Nephron (organoid): ENCODE results near the gene KDM4E.

Experiments
- H3K27ac Mint-ChIP-seq, 3 experiments: 2 replicates each; pipeline ENCODE4 v1.8.0; 2020; ENCODE audit warnings: mixed read lengths in 3 of 3, mild to moderate bottlenecking in 2 of 3, moderate library complexity in 1 of 3
- H3K27me3 Mint-ChIP-seq: 2 replicates; pipeline ENCODE4 v1.8.0; 2021; ENCODE audit warnings: low read depth, mild to moderate bottlenecking, moderate library complexity, mixed read lengths
- H3K36me3 Mint-ChIP-seq: 2 replicates; pipeline ENCODE4 v1.8.0; 2020; ENCODE audit warnings: low read depth, mixed read lengths
- H3K4me1 Mint-ChIP-seq: 2 replicates; pipeline ENCODE4 v1.8.0; 2020; ENCODE audit warnings: mixed read lengths
- H3K4me3 Mint-ChIP-seq, 3 experiments: 2 replicates each; pipeline ENCODE4 v1.8.0; 2020; ENCODE audit warnings: mild to moderate bottlenecking in 3 of 3, mixed read lengths in 3 of 3, moderate library complexity in 2 of 3
- H3K9me3 Mint-ChIP-seq: 2 replicates; pipeline ENCODE4 v1.8.0; 2020; ENCODE audit warnings: mixed read lengths
- TF ChIP-seq, protein P1 (sequence below), 3 experiments: fragments of 200-600 bp; sonication (generic); IDR thresholded peaks; one replicate each; pipeline ENCODE4 v1.5.0; 2021; ENCODE audit warnings: antibody characterized with exemption in 3 of 3; ENCODE audit not compliant: unreplicated experiment in 3 of 3

Gene KDM4E

DNA sequence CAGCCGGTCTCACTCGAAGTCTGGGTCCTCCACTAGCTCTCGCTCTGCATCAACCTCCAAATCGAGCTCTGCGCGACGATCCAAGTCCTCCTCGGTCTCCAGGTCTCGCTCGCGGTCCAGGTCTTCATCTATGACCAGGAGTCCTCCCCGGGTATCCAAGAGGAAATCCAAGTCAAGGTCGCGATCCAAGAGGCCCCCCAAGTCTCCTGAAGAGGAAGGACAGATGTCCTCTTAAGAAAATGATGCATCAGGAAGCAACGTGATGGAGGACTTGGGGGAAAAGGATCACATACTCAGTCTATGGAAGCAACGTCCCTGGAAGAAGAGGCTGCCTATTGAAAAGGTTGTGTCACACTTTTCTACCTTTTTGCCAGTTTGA, 42.8 kb downstream of the KDM4E start:
- H3K4me3 Mint-ChIP-seq: peak overlapping the region; percentile 95 to 99 (median 99)
- H3K4me1 Mint-ChIP-seq: peaks cover 27% of the 10 kb centered on the region
- peak overlapping the region; percentile 99 to 100 (median 100) for H3K27ac Mint-ChIP-seq
- peaks cover 11% of the 10 kb centered on the region for H3K36me3 Mint-ChIP-seq
- H3K9me3 Mint-ChIP-seq: no peaks in the 10 kb centered on the region
- no peaks in the 10 kb centered on the region for H3K27me3 Mint-ChIP-seq
- TF ChIP-seq, protein P1, sequence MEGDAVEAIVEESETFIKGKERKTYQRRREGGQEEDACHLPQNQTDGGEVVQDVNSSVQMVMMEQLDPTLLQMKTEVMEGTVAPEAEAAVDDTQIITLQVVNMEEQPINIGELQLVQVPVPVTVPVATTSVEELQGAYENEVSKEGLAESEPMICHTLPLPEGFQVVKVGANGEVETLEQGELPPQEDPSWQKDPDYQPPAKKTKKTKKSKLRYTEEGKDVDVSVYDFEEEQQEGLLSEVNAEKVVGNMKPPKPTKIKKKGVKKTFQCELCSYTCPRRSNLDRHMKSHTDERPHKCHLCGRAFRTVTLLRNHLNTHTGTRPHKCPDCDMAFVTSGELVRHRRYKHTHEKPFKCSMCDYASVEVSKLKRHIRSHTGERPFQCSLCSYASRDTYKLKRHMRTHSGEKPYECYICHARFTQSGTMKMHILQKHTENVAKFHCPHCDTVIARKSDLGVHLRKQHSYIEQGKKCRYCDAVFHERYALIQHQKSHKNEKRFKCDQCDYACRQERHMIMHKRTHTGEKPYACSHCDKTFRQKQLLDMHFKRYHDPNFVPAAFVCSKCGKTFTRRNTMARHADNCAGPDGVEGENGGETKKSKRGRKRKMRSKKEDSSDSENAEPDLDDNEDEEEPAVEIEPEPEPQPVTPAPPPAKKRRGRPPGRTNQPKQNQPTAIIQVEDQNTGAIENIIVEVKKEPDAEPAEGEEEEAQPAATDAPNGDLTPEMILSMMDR (IDR thresholded peaks at IDR 0.05; ENCODE audit: unreplicated experiment in 3 of 3): no peak

DNA sequence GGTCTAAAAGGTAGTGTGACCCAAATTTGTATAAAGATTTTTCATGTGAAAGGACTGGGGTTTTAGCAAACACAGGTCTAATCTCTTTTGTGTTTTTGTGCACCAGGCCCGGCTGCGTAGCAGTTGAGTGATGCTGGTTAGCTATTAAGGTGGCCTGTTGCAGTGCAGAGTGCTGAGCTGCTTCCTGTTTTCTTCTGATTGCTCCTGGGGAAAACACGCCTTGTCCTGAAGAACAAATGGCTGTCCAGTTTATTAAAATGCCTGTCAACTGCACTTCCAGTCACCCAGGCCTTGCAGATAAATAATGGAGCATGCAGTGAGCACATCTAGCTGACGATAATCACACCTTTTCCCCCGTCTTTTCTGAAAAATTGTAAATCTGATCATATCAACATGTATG, 43.5 kb downstream of the KDM4E start:
- no peaks in the 10 kb centered on the region for H3K9me3 Mint-ChIP-seq
- peaks cover 11% of the 10 kb centered on the region for H3K36me3 Mint-ChIP-seq
- peaks cover 27% of the 10 kb centered on the region for H3K4me1 Mint-ChIP-seq
- H3K4me3 Mint-ChIP-seq: peak overlapping the region; percentile 95 to 99 (median 99)
- TF ChIP-seq, protein P1 (IDR thresholded peaks at IDR 0.05; ENCODE audit: unreplicated experiment in 3 of 3): no peak
- peak overlapping the region; percentile 99 to 100 (median 100) for H3K27ac Mint-ChIP-seq
- no peaks in the 10 kb centered on the region for H3K27me3 Mint-ChIP-seq

DNA sequence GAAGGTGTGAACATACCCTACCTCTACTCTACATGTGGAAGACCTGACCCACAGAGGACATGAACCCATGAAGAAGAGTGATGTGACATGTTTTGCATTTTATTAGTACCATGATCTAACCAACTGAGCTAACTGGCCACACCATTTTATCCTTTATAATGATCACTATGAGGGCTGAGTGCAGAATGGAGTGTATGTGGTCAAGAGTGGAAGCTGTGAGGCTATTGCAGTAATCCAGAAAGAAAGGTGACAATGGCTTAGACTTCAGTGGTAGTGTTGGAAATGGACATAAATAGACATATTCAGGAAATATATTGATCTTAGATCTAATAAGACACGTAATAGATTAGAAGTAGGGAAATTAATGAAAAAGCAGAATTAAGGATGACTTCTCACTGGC, 45.4 kb downstream of the KDM4E start:
- H3K27ac Mint-ChIP-seq: no peak overlapping the region
- H3K4me3 Mint-ChIP-seq: peak overlapping the region in 2 of 3 experiments; percentile 11 to 64
- peaks cover 46% of the 10 kb centered on the region for H3K4me1 Mint-ChIP-seq
- no peaks in the 10 kb centered on the region for H3K27me3 Mint-ChIP-seq
- H3K9me3 Mint-ChIP-seq: no peaks in the 10 kb centered on the region
- TF ChIP-seq, protein P1 (IDR thresholded peaks at IDR 0.05; ENCODE audit: unreplicated experiment in 3 of 3): no peak
- peaks cover 11% of the 10 kb centered on the region for H3K36me3 Mint-ChIP-seq

DNA sequence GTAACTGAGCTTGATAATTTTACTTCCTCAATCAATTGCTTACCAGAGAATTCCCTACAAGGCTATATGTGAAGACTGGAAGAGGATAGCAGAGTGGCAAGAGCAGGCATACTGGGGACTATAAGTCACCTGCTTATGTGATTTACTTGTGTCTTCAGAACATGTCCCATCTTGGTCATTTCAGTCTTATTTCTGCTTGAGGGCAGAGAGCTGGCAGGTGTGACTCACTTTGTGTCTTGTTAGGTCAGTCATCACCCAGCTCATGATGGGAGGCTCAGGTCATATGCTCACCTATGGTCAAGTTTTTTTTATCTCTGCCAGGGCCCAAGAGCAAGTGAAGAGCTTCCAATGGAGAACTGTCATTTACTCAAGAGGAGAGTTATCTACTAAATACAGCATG, 47.9 kb downstream of the KDM4E start:
- Mint-ChIP-seq H3K27me3 (peaks cover 1% of the 10 kb centered on the region), H3K4me3 (no peak overlapping the region), H3K9me3 (no peaks in the 10 kb centered on the region), H3K4me1 (peaks cover 57% of the 10 kb centered on the region), H3K36me3 (peaks cover 11% of the 10 kb centered on the region), H3K27ac (no peak overlapping the region)
- TF ChIP-seq, protein P1 (IDR thresholded peaks at IDR 0.05; ENCODE audit: unreplicated experiment in 3 of 3): no peak

DNA sequence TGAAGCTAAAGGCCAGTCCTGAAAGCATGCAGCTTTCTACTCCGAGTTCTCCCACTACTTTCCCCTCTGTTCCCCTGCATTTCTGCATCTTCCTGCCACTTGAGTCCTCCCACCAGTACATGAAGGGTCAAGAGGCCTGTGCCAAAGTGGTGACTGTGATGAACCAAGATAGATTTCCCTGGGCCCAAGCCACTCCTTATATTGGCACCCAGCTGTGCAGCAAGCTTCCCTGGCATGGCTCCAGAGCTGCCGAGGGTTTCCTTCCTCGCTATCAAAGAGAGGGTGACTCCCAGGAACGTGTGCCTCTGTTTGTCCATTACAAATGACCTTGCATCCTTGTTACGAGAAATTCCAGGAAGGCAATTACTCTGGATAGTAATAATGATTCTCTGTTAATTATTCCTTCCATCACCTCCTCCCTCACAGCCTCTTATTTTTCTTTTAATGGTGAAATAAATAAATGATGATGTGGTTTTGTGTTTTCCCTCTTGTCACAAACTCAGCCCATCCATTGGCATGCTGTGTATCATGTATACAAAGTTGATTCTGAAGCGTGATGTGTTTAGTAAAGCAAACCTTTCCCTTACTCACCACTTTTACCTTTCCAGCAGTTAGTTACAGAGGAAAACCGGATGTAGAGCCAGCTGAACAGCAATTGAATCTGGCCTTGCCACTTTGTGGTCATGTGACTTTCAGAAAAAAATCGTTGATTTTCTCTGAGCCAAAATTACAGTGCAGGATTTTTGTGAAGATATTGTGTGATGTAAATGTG, 49.9 kb downstream of the KDM4E start:
- Mint-ChIP-seq H3K27me3 (peaks cover 4% of the 10 kb centered on the region), H3K36me3 (peaks cover 7% of the 10 kb centered on the region), H3K27ac (peak overlapping the region; percentile 64 to 85 (median 70)), H3K4me1 (peaks cover 46% of the 10 kb centered on the region), H3K4me3 (no peak overlapping the region), H3K9me3 (no peaks in the 10 kb centered on the region)
- TF ChIP-seq, protein P1 (IDR thresholded peaks at IDR 0.05; ENCODE audit: unreplicated experiment in 3 of 3): no peak

DNA sequence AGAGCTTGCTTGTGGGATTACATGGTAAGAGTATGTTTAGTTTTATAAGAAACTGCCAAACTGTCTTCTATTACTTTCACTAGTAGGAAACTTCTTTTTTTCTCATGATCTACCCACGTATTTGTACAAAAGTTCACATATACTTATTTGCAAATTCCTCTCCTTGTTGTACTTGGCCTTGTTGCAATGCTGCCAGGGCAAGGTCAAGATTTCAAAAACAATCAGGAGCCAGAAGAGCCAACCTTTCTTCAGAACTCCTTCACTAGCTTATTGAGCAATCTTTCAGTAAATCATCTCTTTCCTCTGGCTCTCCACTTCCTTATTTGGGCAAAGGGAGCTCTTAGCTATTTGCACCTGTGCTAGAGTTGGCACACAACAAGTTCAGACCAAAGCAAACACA, 51.4 kb downstream of the KDM4E start:
- H3K4me3 Mint-ChIP-seq: no peak overlapping the region

More for the DNA sequence above, 51.4 kb downstream of the KDM4E start:
- Mint-ChIP-seq H3K9me3 (no peaks in the 10 kb centered on the region), H3K27me3 (peaks cover 4% of the 10 kb centered on the region), H3K36me3 (no peaks in the 10 kb centered on the region), H3K27ac (peak overlapping the region; percentile 29 to 79 (median 70)), H3K4me1 (peaks cover 39% of the 10 kb centered on the region)
- TF ChIP-seq, protein P1 (IDR thresholded peaks at IDR 0.05; ENCODE audit: unreplicated experiment in 3 of 3): no peak
